Left lobe of liver (tissue), 2 donors: ENCODE data around the gene TUBG1. TPM values are rescaled to one million over a fixed set of nuclear protein-coding genes. Genes with fewer than 3 reads are reported as not detected.

Source experiments
- ATAC-seq: fragments of 200-7000 bp; cut with Tn5 transposase; one replicate; pipeline ENCODE4 v1.9.1; 2020; ENCODE audit warnings: mild to moderate bottlenecking, moderate library complexity
- DNase-seq: peaks from one replicate; pipeline ENCODE4 v3.0.0-alpha.2; 2020; ENCODE audit warnings: low spot score
- total RNA-seq: library from RNA; stranded (reverse); gene quantifications from one replicate; pipeline ENCODE4 v1.2.1, GENCODE V29; 2021
- donor health status: DM: no; HTN: no; CAD: no; lungs with moderate emphysema.
- donor health status: DM: no; HTN: yes; CAD: no.

The TUBG1 gene
- total RNA-seq, 1 donor from 2014 or later, result 26.5 TPM

- DNase-seq (peak; percentile 65), ATAC-seq (peak; percentile 69)
Measured at GRCh38 chr17:42578282-42578869, 31.1 kb upstream of the TUBG1 start.

GRCh38 chr17:42579794-42580551 lies 29.5 kb upstream of the TUBG1 start:
- no peak for ATAC-seq
- no peak for DNase-seq

- ATAC-seq (no peak), DNase-seq (no peak)
Measured at GRCh38 chr17:42581744-42582270, 27.7 kb upstream of the TUBG1 start.

GRCh38 chr17:42584880-42585279 lies 24.6 kb upstream of the TUBG1 start:
- DNase-seq, result no peak
- peak; percentile 12 for ATAC-seq

GRCh38 chr17:42585353-42585752 lies 24.1 kb upstream of the TUBG1 start:
- DNase-seq (no peak), ATAC-seq (peak; percentile 29)

GRCh38 chr17:42586514-42587230 lies 22.8 kb upstream of the TUBG1 start:
- ATAC-seq (no peak), DNase-seq (no peak)

GRCh38 chr17:42590886-42591285 lies 18.6 kb upstream of the TUBG1 start:
- no peak for DNase-seq
- ATAC-seq, result no peak

GRCh38 chr17:42591411-42591810 lies 18.1 kb upstream of the TUBG1 start:
- ATAC-seq, result no peak
- no peak for DNase-seq

- DNase-seq, result no peak
- ATAC-seq, result no peak
Measured at GRCh38 chr17:42596386-42596785, 13.1 kb upstream of the TUBG1 start.

GRCh38 chr17:42598905-42599304 lies 10.6 kb upstream of the TUBG1 start:
- no peak for ATAC-seq
- no peak for DNase-seq

GRCh38 chr17:42603318-42603717 lies 6.2 kb upstream of the TUBG1 start:
- ATAC-seq, result no peak

GRCh38 chr17:42607769-42608168 lies 1.7 kb upstream of the TUBG1 start:
- ATAC-seq, result no peak
- DNase-seq, result no peak

More at GRCh38 chr17:42603318-42603717, 6.2 kb upstream of the TUBG1 start:
- DNase-seq, result no peak

- no peak for DNase-seq
- ATAC-seq, result peak; percentile 62
Measured at GRCh38 chr17:42608305-42609181, 940 bp upstream of the TUBG1 start.

GRCh38 chr17:42609814-42610801 lies 625 bp downstream of the TUBG1 start:
- DNase-seq (peak; percentile 50), ATAC-seq (peak; percentile 36)

- ATAC-seq (no peak), DNase-seq (no peak)
Measured at GRCh38 chr17:42612013-42612412, 2.5 kb downstream of the TUBG1 start.

- DNase-seq (no peak), ATAC-seq (no peak)
Measured at GRCh38 chr17:42613699-42614295, 4.3 kb downstream of the TUBG1 start.

- ATAC-seq, result no peak
Measured at GRCh38 chr17:42617956-42618431, 8.5 kb downstream of the TUBG1 start.

GRCh38 chr17:42618442-42619150 lies 9.1 kb downstream of the TUBG1 start:
- DNase-seq (peak; percentile 76), ATAC-seq (peak; percentile 99)

More at GRCh38 chr17:42617956-42618431, 8.5 kb downstream of the TUBG1 start:
- no peak for DNase-seq
